ENCODE results near the gene AP1S2. TPM values are rescaled to one million over a fixed set of nuclear protein-coding genes. Genes with fewer than 3 reads are reported as not detected.

AP1S2 gene
- total RNA-seq, 1 donor from 2014 or later: 873 TPM

DNA sequence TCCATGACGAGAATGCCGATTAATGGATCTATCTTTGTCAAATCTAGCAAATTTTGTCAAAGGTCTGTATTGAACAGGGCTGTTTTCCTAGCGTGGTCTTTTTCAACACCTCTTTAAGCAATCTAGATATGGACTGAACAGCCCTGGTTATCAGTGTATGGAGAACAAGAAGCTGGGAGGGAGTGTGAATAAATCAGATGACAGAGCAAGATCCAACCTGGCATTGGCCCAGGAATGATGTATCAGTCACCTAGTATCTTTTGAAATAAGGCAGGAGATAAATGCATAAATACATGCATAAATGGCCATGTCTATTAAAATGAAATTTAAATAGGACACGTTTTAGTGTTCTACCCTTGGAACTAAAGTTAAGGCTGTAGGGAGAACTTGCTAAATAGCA is 15.7 kb upstream of the AP1S2 start:
- Mint-ChIP-seq H3K9me3 (no peaks in the 10 kb centered on the region), H3K4me1 (peaks cover 4% of the 10 kb centered on the region), H3K4me3 (no peak overlapping the region), H3K27ac (no peak overlapping the region), H3K27me3 (ENCODE audit: insufficient read depth, low read depth) (peaks cover 4% of the 10 kb centered on the region), H3K36me3 (no peaks in the 10 kb centered on the region)
- Histone ChIP-seq H3K4me2 (no peak overlapping the region), H3K79me2 (ENCODE audit: low read depth) (no peaks in the 10 kb centered on the region), H3F3A (ENCODE audit: low read depth) (peaks cover 2% of the 10 kb centered on the region), H3K9me3 (ENCODE audit: low read depth) (no peaks in the 10 kb centered on the region), H3K36me3 (no peaks in the 10 kb centered on the region), H3K4me1 (peaks cover 16% of the 10 kb centered on the region), H3K9ac (no peak overlapping the region), H3K27me3 (no peaks in the 10 kb centered on the region), H3K27ac (no peak overlapping the region), H3K4me3 (no peak overlapping the region), H2AFZ (replicated peaks) (no peak overlapping the region), H4K20me1 (ENCODE audit: low read depth) (no peaks in the 10 kb centered on the region)
- no peak for TF ChIP-seq EZH2phosphoT487 (IDR thresholded peaks at IDR 0.05)
- TF ChIP-seq EZH2 (IDR thresholded peaks at IDR 0.05): no peak
- TF ChIP-seq, protein P1, sequence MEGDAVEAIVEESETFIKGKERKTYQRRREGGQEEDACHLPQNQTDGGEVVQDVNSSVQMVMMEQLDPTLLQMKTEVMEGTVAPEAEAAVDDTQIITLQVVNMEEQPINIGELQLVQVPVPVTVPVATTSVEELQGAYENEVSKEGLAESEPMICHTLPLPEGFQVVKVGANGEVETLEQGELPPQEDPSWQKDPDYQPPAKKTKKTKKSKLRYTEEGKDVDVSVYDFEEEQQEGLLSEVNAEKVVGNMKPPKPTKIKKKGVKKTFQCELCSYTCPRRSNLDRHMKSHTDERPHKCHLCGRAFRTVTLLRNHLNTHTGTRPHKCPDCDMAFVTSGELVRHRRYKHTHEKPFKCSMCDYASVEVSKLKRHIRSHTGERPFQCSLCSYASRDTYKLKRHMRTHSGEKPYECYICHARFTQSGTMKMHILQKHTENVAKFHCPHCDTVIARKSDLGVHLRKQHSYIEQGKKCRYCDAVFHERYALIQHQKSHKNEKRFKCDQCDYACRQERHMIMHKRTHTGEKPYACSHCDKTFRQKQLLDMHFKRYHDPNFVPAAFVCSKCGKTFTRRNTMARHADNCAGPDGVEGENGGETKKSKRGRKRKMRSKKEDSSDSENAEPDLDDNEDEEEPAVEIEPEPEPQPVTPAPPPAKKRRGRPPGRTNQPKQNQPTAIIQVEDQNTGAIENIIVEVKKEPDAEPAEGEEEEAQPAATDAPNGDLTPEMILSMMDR (IDR thresholded peaks at IDR 0.05): no peak
- no peak for DNase-seq (ENCODE audit: low spot score)

DNA sequence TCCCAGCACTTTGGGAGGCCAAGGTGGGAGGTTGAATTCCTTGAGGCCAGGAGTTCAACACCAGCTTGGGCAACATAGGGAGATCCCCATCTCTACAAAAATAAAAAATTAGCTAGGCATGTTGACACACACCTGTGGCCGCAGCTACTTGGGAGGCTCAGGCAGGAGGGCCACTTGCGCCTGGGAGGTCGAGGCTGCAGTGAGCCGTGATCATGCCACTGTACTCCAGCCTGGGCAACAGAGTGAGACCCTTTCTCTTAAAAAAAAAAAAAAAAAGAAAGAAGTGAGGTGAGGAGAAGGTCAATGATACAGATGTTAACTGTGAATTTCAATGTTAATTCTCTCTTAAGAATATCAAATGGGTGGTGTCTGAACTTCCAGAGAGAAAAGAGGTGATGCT is 15.1 kb upstream of the AP1S2 start:
- Histone ChIP-seq H3K27me3 (no peaks in the 10 kb centered on the region), H3K79me2 (ENCODE audit: low read depth) (no peaks in the 10 kb centered on the region), H3K4me2 (no peak overlapping the region), H3F3A (ENCODE audit: low read depth) (peaks cover 6% of the 10 kb centered on the region), H4K20me1 (ENCODE audit: low read depth) (no peaks in the 10 kb centered on the region), H3K9me3 (ENCODE audit: low read depth) (no peaks in the 10 kb centered on the region), H3K36me3 (no peaks in the 10 kb centered on the region), H3K4me1 (peaks cover 22% of the 10 kb centered on the region), H2AFZ (replicated peaks) (no peak overlapping the region), H3K4me3 (no peak overlapping the region), H3K27ac (no peak overlapping the region), H3K9ac (no peak overlapping the region)
- Mint-ChIP-seq H3K27ac (no peak overlapping the region), H3K27me3 (ENCODE audit: insufficient read depth, low read depth) (peaks cover 4% of the 10 kb centered on the region), H3K36me3 (no peaks in the 10 kb centered on the region), H3K4me3 (no peak overlapping the region), H3K9me3 (no peaks in the 10 kb centered on the region), H3K4me1 (peaks cover 4% of the 10 kb centered on the region)
- no peak for DNase-seq (ENCODE audit: low spot score)
- TF ChIP-seq EZH2 (IDR thresholded peaks at IDR 0.05) (no peak), EZH2phosphoT487 (IDR thresholded peaks at IDR 0.05) (no peak)
- TF ChIP-seq, protein P1 (IDR thresholded peaks at IDR 0.05): no peak

DNA sequence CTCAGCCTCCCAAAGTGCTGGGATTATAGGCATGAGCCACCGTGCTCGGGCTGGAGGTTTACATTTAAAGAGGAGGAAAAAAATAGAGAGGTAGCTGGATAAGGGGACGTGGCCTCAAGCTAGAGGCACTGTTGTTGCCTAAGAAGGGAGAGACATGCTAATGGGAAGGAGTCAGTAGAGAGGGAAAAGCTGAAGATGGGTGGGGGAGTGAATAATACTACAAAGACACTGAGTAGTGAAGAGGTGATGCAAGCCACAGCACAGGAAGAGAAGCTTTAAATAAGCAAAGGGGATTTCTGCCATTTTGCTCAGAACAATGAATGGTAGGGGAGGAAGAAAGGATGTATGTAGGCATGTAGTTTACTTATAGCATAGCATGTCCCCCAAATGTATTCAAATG is 11.5 kb upstream of the AP1S2 start:
- Histone ChIP-seq H3F3A (ENCODE audit: low read depth) (peaks cover 11% of the 10 kb centered on the region), H3K4me2 (no peak overlapping the region), H3K4me1 (peaks cover 17% of the 10 kb centered on the region), H3K4me3 (no peak overlapping the region), H3K9ac (no peak overlapping the region), H3K27ac (no peak overlapping the region), H4K20me1 (ENCODE audit: low read depth) (no peaks in the 10 kb centered on the region), H3K27me3 (no peaks in the 10 kb centered on the region), H3K9me3 (ENCODE audit: low read depth) (no peaks in the 10 kb centered on the region), H2AFZ (replicated peaks) (peak overlapping the region; percentile 51), H3K36me3 (no peaks in the 10 kb centered on the region), H3K79me2 (ENCODE audit: low read depth) (no peaks in the 10 kb centered on the region)
- H3K27me3 Mint-ChIP-seq (ENCODE audit: insufficient read depth, low read depth): no peaks in the 10 kb centered on the region
- H3K36me3 Mint-ChIP-seq: peaks cover 3% of the 10 kb centered on the region
- no peak overlapping the region for H3K4me3 Mint-ChIP-seq
- TF ChIP-seq EZH2 (IDR thresholded peaks at IDR 0.05) (no peak), EZH2phosphoT487 (IDR thresholded peaks at IDR 0.05) (no peak)
- TF ChIP-seq, protein P1 (IDR thresholded peaks at IDR 0.05): no peak
- H3K27ac Mint-ChIP-seq: no peak overlapping the region
- peaks cover 3% of the 10 kb centered on the region for H3K9me3 Mint-ChIP-seq
- no peaks in the 10 kb centered on the region for H3K4me1 Mint-ChIP-seq
- no peak for DNase-seq (ENCODE audit: low spot score)
